GDM1 (cell line): ENCODE measurements around the gene ASIC3.

ENCODE experiments used
- DNase-seq: peaks from one replicate; lab custom pipeline; 2025; lab: John Stamatoyannopoulos, UW

The ASIC3 gene

DNA sequence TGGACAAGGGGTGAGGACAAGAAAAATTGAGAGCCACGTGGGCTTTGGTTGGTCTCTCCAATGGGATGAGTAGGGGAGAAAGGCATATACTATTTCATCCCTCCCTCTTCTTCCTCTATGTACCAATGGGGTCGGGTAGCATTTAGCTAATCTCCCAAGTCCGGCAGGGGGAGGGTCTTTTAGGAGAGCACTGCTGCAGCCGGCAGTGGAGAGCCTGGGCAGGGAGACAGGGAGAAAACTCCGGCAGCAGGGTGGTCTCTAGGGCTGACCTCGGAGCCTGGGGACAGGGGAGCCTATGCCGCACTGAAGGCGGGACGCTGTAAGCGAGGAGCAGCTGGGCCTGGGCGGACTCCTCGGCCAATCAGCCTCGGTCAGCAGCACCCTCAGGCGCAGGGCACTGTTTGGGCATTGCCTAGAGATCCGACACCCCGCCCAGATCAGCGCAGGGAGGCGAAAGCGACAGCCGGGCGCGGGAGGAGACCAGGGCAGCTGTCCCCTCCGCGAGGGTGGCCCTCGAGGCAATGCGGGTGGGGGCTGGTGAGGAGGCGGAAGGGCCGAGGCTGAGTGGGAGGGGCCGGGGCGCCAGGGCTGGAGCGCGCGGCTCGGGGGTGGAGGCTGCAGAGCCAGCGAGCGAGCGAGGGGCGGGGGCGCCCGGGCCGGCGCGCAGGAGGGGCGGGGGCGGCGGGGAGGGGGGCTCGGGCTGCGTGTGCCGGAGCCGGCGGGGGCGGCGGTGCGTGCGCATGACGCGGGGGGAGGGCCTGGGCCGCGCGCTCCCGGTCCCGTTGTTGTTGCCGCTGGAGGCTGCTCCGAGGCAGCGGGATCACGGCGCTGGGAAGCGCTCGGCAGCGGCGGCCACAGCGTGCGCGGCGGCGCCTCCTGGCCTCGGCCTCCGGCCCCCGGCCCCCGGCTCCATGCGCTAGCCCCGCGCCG, 37.6 kb downstream of the ASIC3 start, which contains the start of gene AGAP3:
AGAP3 (plus strand) TSS at position 785 of the 930 bp plus-strand sequence. CDS start 267 bp downstream, outside the sequence.
- peak; percentile 53 for DNase-seq

DNA sequence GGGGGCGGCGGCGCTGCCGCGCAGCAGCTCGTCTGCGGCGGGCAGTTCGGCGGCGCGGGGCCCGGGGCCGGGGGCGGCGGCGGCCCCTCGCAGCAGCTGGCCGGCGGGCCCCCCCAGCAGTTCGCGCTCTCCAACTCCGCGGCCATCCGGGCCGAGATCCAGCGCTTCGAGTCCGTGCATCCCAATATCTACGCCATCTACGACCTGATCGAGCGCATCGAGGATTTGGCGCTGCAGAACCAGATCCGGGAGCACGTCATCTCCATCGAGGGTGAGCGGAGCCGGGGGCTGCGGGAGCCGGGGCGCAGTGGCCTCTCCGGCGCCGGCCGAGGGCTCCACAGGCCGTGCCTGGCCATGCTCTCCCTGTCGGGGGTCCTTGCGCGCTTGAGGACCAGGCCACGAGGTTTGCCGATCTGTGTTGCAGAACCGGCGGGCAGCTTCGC, 38.5 kb downstream of the ASIC3 start:
- DNase-seq = no peak

- peak; percentile 23 for DNase-seq
Measured at GRCh38 chr7:151087245-151088018, 39.1 kb downstream of the ASIC3 start.

- DNase-seq = no peak
Measured at GRCh38 chr7:151088019-151088855, 39.9 kb downstream of the ASIC3 start.

DNA sequence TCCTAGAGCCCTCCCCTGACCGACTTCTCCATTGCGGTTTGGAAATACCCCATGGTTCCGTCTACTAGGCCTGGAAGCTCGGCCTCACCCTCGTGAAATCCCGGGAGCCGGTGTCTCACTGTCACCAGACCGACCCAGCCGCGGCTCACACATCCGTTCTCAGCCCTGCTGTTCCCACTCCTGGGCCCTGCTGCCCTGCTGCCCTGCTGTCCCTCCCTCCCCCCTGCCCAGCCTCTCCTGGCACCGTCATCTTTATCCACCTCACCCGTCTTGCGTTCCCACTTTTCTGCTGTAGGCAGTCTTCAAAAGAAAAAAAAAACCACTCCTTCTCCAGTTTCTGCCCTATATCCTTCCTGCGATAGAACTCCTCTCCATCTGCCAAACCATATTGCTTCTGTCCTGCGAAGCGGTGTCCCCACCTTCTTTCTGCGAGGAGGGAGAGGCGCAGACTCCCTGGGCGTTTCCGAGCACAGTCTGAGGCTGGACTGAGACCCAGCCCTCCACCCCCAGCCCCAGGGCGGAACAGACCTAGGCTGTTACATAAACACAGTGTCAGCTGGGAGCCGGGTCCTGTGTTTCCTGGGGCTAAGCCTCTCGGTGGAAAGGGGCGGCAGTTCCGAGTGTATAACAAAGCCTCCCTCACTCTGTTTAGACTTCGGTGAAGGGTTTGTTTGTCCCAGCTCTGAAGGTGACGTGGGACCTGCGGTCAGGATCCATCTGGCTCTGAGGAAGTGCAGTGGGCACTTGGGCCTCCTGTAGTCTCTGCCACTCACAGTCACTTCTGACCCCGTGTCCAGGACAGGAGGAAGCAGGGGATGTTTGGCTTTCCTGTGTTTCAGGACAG, 40.7 kb downstream of the ASIC3 start:
- DNase-seq = no peak

GRCh38 chr7:151089893-151090730, 41.8 kb downstream of the ASIC3 start:
- no peak for DNase-seq

- DNase-seq = no peak
Measured at GRCh38 chr7:151091003-151091402, 42.7 kb downstream of the ASIC3 start.

DNA sequence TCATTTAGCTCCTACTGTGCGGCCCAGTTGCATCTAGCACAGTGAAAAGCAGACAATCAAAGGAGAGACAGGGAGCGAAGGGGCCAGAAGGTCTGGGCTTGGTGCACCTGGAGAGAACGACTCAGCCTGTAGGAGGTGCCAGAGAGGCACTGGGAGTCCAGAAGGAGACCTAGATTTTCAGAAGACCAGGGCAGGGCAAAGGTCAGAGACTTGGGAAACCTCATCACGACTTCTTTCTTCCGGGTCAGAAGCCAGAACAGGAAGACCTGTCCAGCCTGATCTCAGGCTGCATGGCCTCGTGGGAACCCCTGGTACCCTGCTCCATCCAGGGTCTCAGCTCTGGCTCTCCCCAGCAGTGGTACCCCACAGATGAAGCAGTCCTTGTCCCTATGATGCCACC, 43.1 kb downstream of the ASIC3 start:
- DNase-seq = no peak

- DNase-seq = no peak
Measured at GRCh38 chr7:151091988-151092387, 43.7 kb downstream of the ASIC3 start.

GRCh38 chr7:151093748-151094147, 45.4 kb downstream of the ASIC3 start:
- DNase-seq = no peak

DNA sequence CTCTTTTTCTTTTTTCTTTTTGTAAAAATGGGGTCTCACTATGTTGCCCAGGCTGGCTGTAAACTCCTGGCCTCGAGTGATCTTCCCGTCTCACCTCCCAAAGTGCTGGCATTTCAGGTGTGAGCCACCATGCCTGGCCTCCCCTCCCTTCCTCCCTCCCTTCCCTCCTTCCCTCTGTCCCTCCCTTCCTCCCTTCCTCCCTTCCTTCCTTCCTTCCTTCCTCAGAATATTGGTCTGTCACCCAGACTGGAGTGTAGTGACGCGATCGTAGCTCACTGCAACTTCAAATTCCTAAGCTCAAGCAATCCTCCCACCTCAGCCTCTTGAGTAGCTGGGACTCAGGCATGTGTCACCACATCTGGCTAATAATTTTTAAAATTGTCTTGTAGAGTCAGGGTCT, 46.3 kb downstream of the ASIC3 start:
- DNase-seq = no peak

GRCh38 chr7:151095123-151095797, 46.9 kb downstream of the ASIC3 start:
- no peak for DNase-seq

DNA sequence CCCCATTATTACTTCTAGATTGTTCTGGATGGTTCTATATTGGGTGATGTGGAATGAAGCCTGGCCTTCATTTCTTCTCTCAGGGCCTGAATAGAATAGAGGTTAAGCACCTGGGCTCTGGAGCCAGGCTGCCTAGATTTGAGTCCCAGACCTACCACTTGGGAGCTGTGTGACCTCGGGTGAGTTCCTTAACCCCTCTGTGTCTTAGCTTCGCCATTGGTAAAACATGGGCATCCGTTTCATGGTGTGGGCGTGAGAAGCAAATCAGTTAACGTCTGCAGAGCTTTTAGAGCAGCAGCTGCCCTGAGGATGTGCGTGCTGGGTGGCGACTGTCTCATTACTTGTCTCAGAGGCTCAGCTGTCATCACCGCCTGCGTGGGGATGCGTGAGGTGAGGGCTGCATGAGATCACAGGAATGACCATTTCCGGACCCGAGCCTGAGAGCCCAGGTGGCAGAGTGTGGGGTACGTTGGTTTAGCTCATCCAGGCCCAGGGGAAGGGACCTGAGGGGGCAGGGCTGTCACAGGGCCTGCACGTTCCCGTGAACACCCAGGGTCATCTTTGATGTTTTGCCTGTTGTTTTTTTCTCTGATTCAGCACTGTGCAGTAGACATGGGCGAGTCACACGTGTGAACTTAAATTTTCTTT, 47.6 kb downstream of the ASIC3 start:
- DNase-seq = no peak

GRCh38 chr7:151099486-151100211, 51.3 kb downstream of the ASIC3 start:
- DNase-seq = no peak

DNA sequence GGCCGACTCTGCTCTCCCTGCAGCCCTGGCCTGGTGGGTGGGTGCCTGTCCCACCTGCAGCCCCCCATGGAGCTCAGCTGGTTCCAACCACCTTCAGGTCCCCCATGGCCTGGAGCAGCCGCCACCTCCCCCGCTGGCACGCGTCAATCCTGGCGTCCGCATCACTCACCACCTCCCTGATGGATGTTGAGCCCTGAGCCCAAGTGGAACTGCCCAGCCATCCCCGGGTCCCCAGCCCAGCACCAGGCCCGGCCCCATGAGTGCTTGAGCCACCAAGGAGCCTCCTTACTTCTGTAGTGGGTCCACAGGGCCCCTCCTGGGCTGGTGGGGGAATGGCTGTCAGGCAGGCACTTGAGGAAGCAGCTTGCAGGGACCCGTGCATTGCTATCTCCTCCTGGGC, 52.6 kb downstream of the ASIC3 start:
- DNase-seq = no peak

GRCh38 chr7:151101621-151102396, 53.5 kb downstream of the ASIC3 start:
- no peak for DNase-seq
